NB4 (cell line): Measurements from ENCODE around the gene ERGIC1.
A peak's percentile ranks its signal among the peaks of the same experiment; 100 is the strongest.
"Not testable (repeated sequence)": the region's sequence is repeated elsewhere in the genome, so short reads cannot be mapped to it uniquely, and the experiment has no call there.

Source experiments
- DNase-seq: peaks from one replicate; pipeline ENCODE4 v3.0.0; 2010; ENCODE audit warnings: low read depth
- H3K4me3 ChIP-seq: one replicate; pipeline ENCODE4 v1.5.1; 2011; ENCODE audit warnings: mild to moderate bottlenecking, low read depth, low read length, moderate library complexity
- MYC ChIP-seq: IDR thresholded peaks from 2 replicates; pipeline ENCODE4 v1.6.1; 2011; ENCODE audit warnings: low read depth, low read length
- POLR2A ChIP-seq: IDR thresholded peaks from 2 replicates; pipeline ENCODE4 v1.6.1; 2011; ENCODE audit warnings: mild to moderate bottlenecking; ENCODE audit not compliant: insufficient read length; ENCODE audit errors: extremely low read depth
- TF ChIP-seq, protein P1 (sequence below): IDR thresholded peaks from one replicate; pipeline ENCODE4 v1.5.1; 2012; ENCODE audit warnings: low read depth, low read length
- TF ChIP-seq, protein P2 (sequence below): IDR thresholded peaks from 2 replicates; pipeline ENCODE4 v1.6.1; 2011; ENCODE audit warnings: low read depth, low read length

The ERGIC1 gene, protein sequence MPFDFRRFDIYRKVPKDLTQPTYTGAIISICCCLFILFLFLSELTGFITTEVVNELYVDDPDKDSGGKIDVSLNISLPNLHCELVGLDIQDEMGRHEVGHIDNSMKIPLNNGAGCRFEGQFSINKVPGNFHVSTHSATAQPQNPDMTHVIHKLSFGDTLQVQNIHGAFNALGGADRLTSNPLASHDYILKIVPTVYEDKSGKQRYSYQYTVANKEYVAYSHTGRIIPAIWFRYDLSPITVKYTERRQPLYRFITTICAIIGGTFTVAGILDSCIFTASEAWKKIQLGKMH

DNA sequence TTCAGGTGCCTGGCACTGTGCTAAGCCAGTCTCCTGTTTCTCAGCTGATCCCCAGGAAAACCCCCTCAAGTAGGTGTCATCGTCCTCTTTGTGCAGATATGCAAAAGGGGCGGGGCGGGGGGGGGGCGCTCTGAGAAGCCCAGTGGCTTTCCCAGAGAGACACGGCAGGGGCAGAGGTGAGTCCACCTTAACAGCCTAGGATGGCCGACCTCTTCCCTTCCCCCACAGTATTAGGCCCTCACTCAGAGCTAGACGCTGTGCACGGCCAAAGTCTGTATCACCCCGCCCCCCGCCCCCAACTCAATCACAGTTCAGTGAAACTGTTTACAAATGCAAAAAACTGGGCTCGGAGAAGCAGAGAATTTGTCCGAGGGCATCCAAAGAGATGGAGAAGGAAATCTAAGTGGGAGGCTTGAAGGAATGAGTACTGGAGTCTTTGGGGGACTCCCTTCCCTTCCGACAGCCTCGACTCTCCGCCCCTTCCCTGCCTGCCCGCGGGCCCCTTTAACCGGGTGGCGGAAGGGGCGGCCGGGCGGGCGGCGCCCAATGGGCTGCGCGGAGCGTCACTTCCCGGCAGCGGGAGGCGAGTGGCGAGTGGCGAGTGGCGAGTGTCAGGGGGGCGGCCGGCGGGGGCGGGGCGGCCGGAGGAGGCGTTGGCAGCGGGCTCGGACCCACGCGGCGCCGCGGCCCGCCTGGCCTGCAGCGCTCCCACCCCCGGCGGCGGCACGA, at the start of gene ERGIC1:
Gene ERGIC1, plus strand, starts transcription at position 566 of the 729 bp plus-strand sequence. Its CDS starts 163 bp downstream, at position 729.
- no peak; the same call in 1 of the 2 replicates for TF ChIP-seq MYC
- peak; percentile 39 for TF ChIP-seq POLR2A
- peak; percentile 85 for DNase-seq
- H3K4me3 ChIP-seq: peak within 1 kb of the TSS; percentile 81

DNA sequence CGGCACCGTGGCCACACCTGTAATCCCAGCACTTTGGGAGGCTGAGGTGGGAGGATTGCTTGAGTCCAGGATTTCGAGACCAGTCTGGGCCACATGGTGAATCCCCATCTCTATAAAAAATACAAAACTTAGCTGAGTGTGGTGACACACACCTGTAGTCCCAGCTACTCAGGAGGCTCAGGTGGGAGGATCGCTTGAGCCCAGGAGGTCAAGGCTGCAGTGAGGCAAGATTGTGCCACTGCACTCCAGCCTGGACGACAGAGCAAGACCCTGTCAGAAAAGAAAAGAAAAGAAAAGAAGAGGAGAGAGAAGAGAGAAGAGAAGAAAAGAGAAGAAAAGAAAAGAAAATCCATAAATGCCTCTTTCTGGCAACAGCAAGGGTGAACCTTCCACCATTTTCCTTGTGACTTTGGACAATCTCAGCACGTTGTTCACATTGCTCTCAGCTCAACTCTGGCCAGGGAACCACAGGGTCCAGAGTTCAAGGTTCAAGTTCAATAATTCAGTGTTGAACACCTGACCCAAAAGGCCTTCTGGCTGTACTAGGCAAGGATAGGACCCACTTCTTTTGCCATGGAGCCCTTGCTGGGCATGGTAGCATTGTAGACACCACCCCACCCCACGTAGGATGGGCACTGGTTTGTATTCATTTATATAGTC, 48.5 kb upstream of the ERGIC1 start:
- TF ChIP-seq POLR2A: no peak
- no peak for TF ChIP-seq MYC
- TF ChIP-seq, protein P1, sequence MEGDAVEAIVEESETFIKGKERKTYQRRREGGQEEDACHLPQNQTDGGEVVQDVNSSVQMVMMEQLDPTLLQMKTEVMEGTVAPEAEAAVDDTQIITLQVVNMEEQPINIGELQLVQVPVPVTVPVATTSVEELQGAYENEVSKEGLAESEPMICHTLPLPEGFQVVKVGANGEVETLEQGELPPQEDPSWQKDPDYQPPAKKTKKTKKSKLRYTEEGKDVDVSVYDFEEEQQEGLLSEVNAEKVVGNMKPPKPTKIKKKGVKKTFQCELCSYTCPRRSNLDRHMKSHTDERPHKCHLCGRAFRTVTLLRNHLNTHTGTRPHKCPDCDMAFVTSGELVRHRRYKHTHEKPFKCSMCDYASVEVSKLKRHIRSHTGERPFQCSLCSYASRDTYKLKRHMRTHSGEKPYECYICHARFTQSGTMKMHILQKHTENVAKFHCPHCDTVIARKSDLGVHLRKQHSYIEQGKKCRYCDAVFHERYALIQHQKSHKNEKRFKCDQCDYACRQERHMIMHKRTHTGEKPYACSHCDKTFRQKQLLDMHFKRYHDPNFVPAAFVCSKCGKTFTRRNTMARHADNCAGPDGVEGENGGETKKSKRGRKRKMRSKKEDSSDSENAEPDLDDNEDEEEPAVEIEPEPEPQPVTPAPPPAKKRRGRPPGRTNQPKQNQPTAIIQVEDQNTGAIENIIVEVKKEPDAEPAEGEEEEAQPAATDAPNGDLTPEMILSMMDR: no peak
- TF ChIP-seq, protein P2, sequence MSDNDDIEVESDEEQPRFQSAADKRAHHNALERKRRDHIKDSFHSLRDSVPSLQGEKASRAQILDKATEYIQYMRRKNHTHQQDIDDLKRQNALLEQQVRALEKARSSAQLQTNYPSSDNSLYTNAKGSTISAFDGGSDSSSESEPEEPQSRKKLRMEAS: no peak
- no peak for DNase-seq
- H3K4me3 ChIP-seq: no peak overlapping the region

DNA sequence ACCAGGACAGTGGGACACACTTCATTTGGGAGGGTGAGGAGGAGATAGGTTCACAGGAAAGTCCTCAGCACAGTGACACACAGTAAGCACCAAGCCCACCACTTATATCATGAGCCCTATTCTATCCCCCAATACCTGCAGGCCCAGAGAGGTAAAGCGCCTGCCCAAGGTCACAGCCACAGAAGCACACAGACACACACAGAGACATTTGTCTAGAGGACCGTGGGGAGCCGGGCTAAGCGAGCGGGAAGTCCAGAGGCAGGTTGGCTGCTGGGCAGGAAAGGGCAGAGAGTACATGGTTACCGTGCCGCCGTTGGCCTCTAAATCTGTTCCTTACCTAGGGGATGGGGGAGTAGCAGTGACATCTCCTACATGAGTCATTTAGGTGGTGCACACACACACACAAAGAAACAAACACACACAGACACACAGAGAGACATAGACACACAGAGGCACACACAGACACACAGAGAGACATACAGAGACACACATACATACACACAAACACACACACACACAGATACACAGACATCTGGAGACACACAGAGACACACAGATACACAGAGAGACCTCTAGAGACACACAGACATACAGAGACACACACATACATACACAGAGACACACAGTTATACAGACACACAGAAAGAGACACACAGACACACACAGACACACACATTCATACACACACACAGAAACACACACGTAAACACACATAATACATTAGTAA, 47.2 kb upstream of the ERGIC1 start:
- H3K4me3 ChIP-seq: no peak overlapping the region
- TF ChIP-seq, protein P1: no peak
- no peak for TF ChIP-seq MYC
- TF ChIP-seq, protein P2: no peak
- no peak for TF ChIP-seq POLR2A
- DNase-seq: no peak

DNA sequence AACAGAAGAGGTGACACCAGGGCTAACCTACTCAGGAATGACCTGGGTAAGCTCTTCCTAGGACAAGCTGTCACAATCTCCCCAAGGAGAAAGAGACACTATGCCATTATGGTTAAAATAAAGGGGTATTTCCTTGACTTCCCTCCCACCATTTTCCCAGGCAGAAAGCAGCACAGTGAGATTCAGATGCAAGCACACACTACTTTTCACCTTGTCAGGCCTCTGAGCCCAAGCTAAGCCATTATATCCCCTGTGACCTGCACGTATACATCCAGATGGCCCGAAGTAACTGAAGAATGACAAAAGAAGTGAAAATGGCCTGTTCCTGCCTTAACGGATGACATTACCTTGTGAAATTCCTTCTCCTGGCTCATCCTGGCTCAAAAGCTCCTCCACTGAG, 46.5 kb upstream of the ERGIC1 start:
- DNase-seq, H3K4me3 ChIP-seq: not testable (repeated sequence)

DNA sequence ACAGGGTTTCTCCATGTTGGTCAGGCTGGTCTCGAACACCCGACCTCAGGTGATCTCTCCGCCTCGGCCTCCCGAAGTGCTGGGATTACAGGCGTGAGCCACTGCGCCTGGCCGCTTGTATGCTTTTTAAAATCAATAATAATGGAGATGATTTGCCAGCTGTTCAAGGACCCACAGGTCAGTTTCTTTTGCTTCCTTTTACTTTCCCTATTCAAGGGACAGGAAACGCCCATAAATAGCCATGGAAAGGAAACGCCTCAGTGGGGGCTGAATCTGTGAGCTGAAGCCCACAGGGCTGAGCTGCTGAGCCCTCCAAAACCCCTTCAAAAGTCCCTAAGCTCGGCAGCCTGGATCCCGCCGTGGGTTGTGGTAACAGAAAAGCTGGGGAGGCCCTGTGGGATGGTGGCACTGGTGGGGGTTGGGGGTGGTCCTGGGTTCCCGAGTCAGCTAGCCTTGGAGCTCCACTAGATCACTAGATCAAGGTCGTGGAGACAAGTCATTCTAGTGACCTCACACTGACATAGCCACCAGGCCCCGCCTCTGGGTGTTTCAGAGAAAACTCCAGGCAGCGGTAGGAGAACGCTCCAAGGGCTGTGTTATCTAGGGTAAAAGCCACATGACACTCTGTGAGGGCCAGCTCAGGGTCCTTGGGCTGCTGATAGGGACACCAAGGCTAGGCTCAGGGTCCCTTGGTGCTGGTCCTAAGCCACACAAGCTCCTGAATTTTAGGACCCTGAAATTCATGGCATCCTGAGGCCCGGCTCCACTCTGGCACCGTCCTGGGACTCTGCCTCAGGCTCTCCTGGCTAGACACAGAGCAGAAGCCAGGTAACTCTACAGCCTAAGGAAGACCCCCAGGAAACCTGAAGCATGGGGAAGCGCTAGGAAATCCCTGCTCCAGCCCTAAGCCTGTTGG, 45.0 kb upstream of the ERGIC1 start:
- no peak overlapping the region for H3K4me3 ChIP-seq
- TF ChIP-seq, protein P1: no peak
- TF ChIP-seq, protein P2: no peak
- no peak for TF ChIP-seq MYC
- no peak for TF ChIP-seq POLR2A
- no peak for DNase-seq

DNA sequence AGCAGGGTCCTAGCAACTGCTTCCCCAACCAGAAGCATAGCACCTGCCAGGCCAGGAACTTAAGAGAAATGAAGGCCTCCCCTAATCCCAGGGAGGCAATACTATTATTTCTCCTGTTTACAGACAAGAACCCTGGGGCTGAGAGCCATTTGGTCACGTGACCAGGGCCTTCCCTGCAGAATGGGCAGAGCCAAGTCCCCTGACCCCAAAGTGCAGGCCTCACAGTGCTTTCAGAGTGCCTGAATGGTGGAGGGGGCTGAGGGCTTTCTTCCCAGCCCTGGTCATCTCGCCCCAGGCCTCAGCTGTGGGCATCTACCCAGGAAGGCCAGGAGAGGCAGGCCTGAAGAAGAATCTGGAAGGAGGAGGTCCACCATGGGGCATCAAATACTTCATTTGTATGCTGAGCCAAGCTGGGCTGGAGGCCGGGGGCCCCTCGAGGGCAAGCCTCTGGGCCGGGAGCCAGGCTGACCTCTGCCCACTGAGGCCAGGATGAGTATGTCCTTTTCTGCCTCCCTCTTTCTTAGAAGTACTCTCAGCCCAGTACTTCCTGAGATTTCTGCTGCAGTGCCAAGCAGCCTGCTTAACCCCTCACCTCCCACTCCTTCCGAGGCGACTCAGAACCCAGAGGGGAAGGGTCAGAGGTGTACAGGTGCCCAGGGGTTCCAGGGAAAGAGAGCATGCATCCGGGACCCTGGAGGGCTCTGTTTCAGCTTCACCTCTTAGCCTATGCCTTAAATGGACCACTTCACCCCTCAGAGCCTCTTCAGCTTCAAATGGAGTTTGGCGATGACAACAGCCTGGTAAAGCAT, 44.2 kb upstream of the ERGIC1 start:
- TF ChIP-seq MYC: no peak
- no peak for TF ChIP-seq POLR2A
- TF ChIP-seq, protein P1: no peak
- no peak for DNase-seq
- no peak overlapping the region for H3K4me3 ChIP-seq
